Heart left ventricle (tissue), 16 donors: Measurements from ENCODE around the gene AHCYL2. TPM values are rescaled to one million over a fixed set of nuclear protein-coding genes. Genes with fewer than 3 reads are reported as not detected.

Source experiments
- ATAC-seq, 4 donors: fragments of 200-7000 bp; cut with Tn5 transposase; one replicate each; pipeline ENCODE4 v1.9.1; 2020 to 2022; ENCODE audit warnings: moderate library complexity in 4 of 4, mild to moderate bottlenecking in 3 of 4, moderate number of reproducible peaks in 1 of 4
- DNase-seq, 5 donors: peaks; one replicate each; pipeline ENCODE4 v3.0.0-alpha.2; 2020
- H3K27ac ChIP-seq, 12 donors: fragments of 200-600 bp; sonication (generic) in 4 of 12; one replicate each; pipeline versions ENCODE4 v1.5.0 to v1.8.0; 2016 to 2022; ENCODE audit warnings: mild to moderate bottlenecking in 2 of 12
- H3K27me3 ChIP-seq, 9 donors: fragments of 200-600 bp; sonication (generic) in 2 of 9; one replicate each; pipeline versions ENCODE4 v1.5.1 to v1.8.0; 2016 to 2022; ENCODE audit warnings: mild to moderate bottlenecking in 3 of 9
- H3K36me3 ChIP-seq, 9 donors: fragments of 200-600 bp; sonication (generic) in 2 of 9; one replicate each; pipeline versions ENCODE4 v1.5.0 to v1.8.0; 2018 to 2022; ENCODE audit warnings: mild to moderate bottlenecking in 2 of 9
- H3K4me1 ChIP-seq, 12 donors: fragments of 200-600 bp; sonication (generic) in 4 of 12; one replicate each; pipeline versions ENCODE4 v1.5.0 to v1.8.0; 2016 to 2022; ENCODE audit warnings: mild to moderate bottlenecking in 3 of 12
- H3K4me3 ChIP-seq, 12 donors: fragments of 200-600 bp; sonication (generic) in 4 of 12; one replicate each; pipeline versions ENCODE4 v1.5.0 to v1.8.0; 2017 to 2022; ENCODE audit warnings: mild to moderate bottlenecking in 9 of 12, moderate library complexity in 4 of 12
- H3K9me3 ChIP-seq, 12 donors: fragments of 200-600 bp; sonication (generic) in 4 of 12; one replicate each; pipeline versions ENCODE4 v1.5.0 to v1.8.0; 2016 to 2022; ENCODE audit warnings: mild to moderate bottlenecking in 1 of 12
- CTCF ChIP-seq, 12 donors: fragments of 200-600 bp; sonication (generic) in 4 of 12; IDR thresholded peaks; one replicate each; pipeline versions ENCODE4 v1.5.0 to v1.8.0; 2018 to 2022; ENCODE audit warnings: antibody characterized with exemption in 12 of 12, mild to moderate bottlenecking in 5 of 12
- POLR2A ChIP-seq, 2 donors: fragments of 450-650 bp; IDR thresholded peaks; one replicate each; pipeline ENCODE4 v1.6.1; 2017; ENCODE audit warnings: antibody characterized with exemption in 2 of 2, mild to moderate bottlenecking in 2 of 2, moderate library complexity in 2 of 2
- WGBS, 4 donors: extraction: QIAGEN DNeasy Blood & Tissue Kit in 2 of 4; methylation state at CpG; one replicate each; pipeline versions ENCODE4 v1.1.5 to v1.1.7; 2013 to 2018; 5-methylcytosine and 5-hydroxymethylcytosine counted together
- intact Hi-C, 10 donors: fragments of 100-400 bp; cut with DNase I; formaldehyde crosslinking; loops; one replicate each; pipeline versions ENCODE4 v1.11.1 to v1.14.2; 2022
- polyA plus RNA-seq, 2 donors: library from polyadenylated mRNA; stranded (reverse); fragments of 200-250 nt; gene quantifications; one replicate each; pipeline ENCODE4 v1.2.3, GENCODE V29; 2013
- total RNA-seq, 9 donors: library from RNA; depleted of rRNA in 2 of 9; stranded (reverse); fragments of >200 nt in 2 of 9; fragmentation: NEBNext Ultra II Directional in 3 of 9; extraction: Animal tissue kit (Norgen Biotek cat#: 25700) in 3 of 9; gene quantifications; one replicate each; pipeline versions ENCODE4 v1.1.0 to v1.2.4, GENCODE V29; 2016 to 2023
- donor health status: ischemic (EF 13 %, LVEDD 7.1; RV severe dilation, severe dysfunction).
- donor health status: healthy with polysubstance abuse.
- donor health status: DM: no; HTN: yes; CAD: no.
- donor health status: DM: no; HTN: no; CAD: no.
- donor health status: ischemic (EF 25% LVEDD 6.9; RV normal size, moderate dysfunction).
- donor health status: ischemic (EF 25% LVEDD 5.7; RV mildly dilated, moderate dysfunction).
- donor health status: healthy.
- donor health status: DM: yes; HTN: yes; CAD: no.
- donor health status: ischemic (EF 35%, LVEDD 5.7; RV mildly dilated, moderate dysfunction).
- donor health status: nonischemic (EF 11% LVEDD 7.7; RV severe dilation, severe dysfunction).
- donor health status: DM: yes; HTN: yes; CAD: no.
- donor health status: PGD.
- donor health status: ischemic (EF 29% LVEDD 5.4; RV normal size, mild dysfunction).
- donor health status: nonischemic (EF 23%, LVEDD 6.1; RV moderate dilation, normal function).

Gene AHCYL2
- total and polyA plus RNA-seq, 11 donors: 1.3 to 7.6 (median 6.2) TPM

DNA sequence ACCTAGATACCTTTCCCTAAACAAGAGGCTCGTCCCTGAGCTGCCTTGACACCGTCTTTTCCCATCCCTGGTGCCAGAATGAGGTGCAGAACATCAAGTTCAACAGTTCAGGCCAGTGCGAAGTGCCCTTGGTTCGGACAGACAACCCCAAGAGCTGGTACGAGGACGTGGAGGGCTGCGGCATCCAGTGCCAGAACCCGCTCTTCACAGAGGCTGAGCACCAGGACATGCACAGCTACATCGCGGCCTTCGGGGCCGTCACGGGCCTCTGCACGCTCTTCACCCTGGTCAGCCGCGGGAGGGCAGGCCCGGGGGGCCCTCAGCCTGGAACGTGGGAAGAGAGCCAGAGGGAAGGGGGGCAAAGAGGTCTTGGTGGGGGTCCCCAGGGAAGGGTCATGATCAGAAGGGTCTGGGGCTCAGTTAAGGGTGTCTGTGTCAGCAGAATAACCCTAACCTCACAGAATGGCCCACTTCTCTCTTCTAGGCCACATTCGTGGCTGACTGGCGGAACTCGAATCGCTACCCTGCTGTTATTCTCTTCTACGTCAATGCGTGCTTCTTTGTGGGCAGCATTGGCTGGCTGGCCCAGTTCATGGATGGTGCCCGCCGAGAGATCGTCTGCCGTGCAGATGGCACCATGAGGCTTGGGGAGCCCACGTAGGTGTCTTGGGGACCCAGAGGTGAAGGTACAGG lies 19.6 kb upstream of the AHCYL2 start:
- Histone ChIP-seq H3K9me3 (no peaks in the 10 kb centered on the region), H3K4me3 (no peak overlapping the region), H3K4me1 (no peaks in the 10 kb centered on the region), H3K27ac (no peak overlapping the region), H3K27me3 (no peaks in the 10 kb centered on the region), H3K36me3 (peaks cover 0 to 26% (median 4%) of the 10 kb centered on the region in 9 donors)
- TF ChIP-seq CTCF (IDR thresholded peaks at IDR 0.05) (no peak), POLR2A (IDR thresholded peaks at IDR 0.05) (no peak)
- ATAC-seq: no peak
- intact Hi-C loops: loop anchor here in 1 of 10 donors (5.0 kb wide), 1 partner anchor 43 kb away; no protein-coding TSS in a partner anchor
- 88 to 92% (median 91%) methylated on average over 25 to 29 of the region's 29 CpGs for WGBS, 4 donors
- no peak for DNase-seq

DNA sequence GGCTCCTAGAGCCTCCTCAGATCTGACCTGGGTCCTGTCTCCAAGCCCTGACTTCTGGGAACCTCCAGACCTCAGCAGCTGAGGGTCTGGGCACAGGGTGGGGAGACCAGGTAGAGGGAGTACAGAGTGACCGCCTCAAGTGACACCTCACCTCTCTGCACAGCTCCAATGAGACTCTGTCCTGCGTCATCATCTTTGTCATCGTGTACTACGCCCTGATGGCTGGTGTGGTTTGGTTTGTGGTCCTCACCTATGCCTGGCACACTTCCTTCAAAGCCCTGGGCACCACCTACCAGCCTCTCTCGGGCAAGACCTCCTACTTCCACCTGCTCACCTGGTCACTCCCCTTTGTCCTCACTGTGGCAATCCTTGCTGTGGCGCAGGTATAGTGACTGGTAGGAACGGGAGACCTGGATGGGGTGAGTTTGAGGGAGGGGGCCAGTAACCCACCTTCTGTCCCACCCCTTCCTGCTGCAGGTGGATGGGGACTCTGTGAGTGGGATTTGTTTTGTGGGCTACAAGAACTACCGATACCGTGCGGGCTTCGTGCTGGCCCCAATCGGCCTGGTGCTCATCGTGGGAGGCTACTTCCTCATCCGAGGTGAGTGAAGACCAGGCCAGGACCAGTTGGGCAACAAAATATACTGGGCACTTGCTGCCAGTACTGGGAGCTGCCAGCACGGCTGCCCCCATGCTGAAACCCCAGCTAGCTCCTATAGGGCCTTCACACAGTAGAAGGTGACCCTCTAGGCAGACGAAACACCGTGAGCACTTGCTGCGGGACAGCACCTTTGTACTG lies 18.6 kb upstream of the AHCYL2 start:
- DNase-seq (no peak), ATAC-seq (no peak)
- H3K4me1 ChIP-seq: peaks cover 0 to 4% (median 0%) of the 10 kb centered on the region in 12 donors
- peaks cover 0 to 29% (median 4%) of the 10 kb centered on the region in 9 donors for H3K36me3 ChIP-seq
- no peak overlapping the region for H3K27ac ChIP-seq
- no peaks in the 10 kb centered on the region for H3K9me3 ChIP-seq
- no peak overlapping the region for H3K4me3 ChIP-seq
- H3K27me3 ChIP-seq: no peaks in the 10 kb centered on the region
- 92 to 95% (median 94%) methylated on average over 15 to 18 of the region's 18 CpGs for WGBS, 4 donors
- intact Hi-C loops: loop anchor here in 1 of 10 donors (5.0 kb wide), 1 partner anchor 44 kb away; no protein-coding TSS in a partner anchor
- TF ChIP-seq CTCF (IDR thresholded peaks at IDR 0.05) (no peak), POLR2A (IDR thresholded peaks at IDR 0.05) (no peak)

DNA sequence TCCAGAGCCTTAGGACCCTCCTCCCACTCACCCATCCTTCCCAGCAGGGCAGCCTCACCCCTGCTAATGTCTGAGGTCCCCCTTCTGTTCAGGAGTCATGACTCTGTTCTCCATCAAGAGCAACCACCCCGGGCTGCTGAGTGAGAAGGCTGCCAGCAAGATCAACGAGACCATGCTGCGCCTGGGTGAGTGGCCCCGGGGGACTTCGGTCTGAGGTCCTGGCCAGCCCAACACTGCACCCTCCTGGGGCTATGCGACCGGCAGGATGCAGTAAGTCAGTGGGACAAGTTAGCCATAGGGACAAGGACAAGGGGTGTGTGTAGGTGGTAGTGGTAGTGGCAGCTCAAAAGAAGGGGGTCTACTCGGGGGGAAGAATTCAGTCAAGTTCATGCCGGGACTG lies 16.2 kb upstream of the AHCYL2 start:
- no peak for DNase-seq
- peaks cover 0 to 4% (median 0%) of the 10 kb centered on the region in 12 donors for H3K4me1 ChIP-seq
- intact Hi-C loops: loop anchor here in 2 of 10 donors (2.0 to 5.0 kb wide), 2 partner anchors 44 to 46 kb away; no protein-coding TSS in a partner anchor
- ATAC-seq: no peak
- peaks cover 0 to 41% (median 4%) of the 10 kb centered on the region in 9 donors for H3K36me3 ChIP-seq
- no peaks in the 10 kb centered on the region for H3K27me3 ChIP-seq
- H3K4me3 ChIP-seq: no peak overlapping the region
- 68 to 81% (median 72%) methylated on average over 4 to 9 of the region's 9 CpGs for WGBS, 4 donors
- H3K27ac ChIP-seq: no peak overlapping the region
- no peaks in the 10 kb centered on the region for H3K9me3 ChIP-seq
- TF ChIP-seq CTCF (IDR thresholded peaks at IDR 0.05) (no peak), POLR2A (IDR thresholded peaks at IDR 0.05) (no peak)
